HepG2 (cell line): Measurements from ENCODE around the gene RNF8. TPM values are rescaled to one million over a fixed set of nuclear protein-coding genes. Genes with fewer than 3 reads are reported as not detected.
A peak's percentile ranks its signal among the peaks of the same experiment; 100 is the strongest.

Experiments used
- ATAC-seq: fragments of 200-7000 bp; cut with Tn5 transposase; 3 replicates; pipeline ENCODE4 v1.9.1; 2020; ENCODE audit warnings: mild to moderate bottlenecking, moderate library complexity
- BruUV-seq: library from RNA; stranded (reverse); fragments of 400-500 nt; replicated peaks from 2 replicates; lab custom pipeline; 2021; lab: Mats Ljungman, UMichigan
- CTCF ChIA-PET: fragments of 300-600 bp; formaldehyde crosslinking; extraction: SDS; loops from one replicate; lab custom pipeline; 2021; ENCODE audit warnings: low total read pairs, inconsistent platforms, low intra/inter-chr PET ratio; lab: Yijun Ruan, JAX
- POLR2A ChIA-PET: fragments of 350-600 bp; sonication (Branson Sonifier 250); formaldehyde crosslinking; loops from one replicate; lab custom pipeline; 2020; ENCODE audit warnings: antibody characterized with exemption, inconsistent platforms; lab: Yijun Ruan, JAX
- DNase-seq: peaks from one replicate; pipeline ENCODE4 v3.0.0-alpha.2; 2015; ENCODE audit warnings: low spot score
- FAIRE-seq: peaks from 3 replicates; lab custom pipeline; 2011; peaks lifted over from hg19 to GRCh38; lab: Jason Lieb, UNC
- H2AFZ ChIP-seq: one replicate; pipeline ENCODE4 v1.6.1; 2011; ENCODE audit warnings: low read length, inconsistent platforms
- H3K27ac ChIP-seq: fragments of 300-600 bp; 3 replicates; pipeline ENCODE4 v1.8.0; 2011; ENCODE audit warnings: mixed run types, mild to moderate bottlenecking, mixed read lengths, low read length, inconsistent platforms; ENCODE audit not compliant: insufficient read depth; ENCODE audit errors: extremely low read length
- H3K27me3 ChIP-seq, 2 experiments: fragments of 200-600 bp in 1 of 2; 2 replicates in 1 of 2; 3 replicates in 1 of 2; pipeline versions ENCODE4 v1.6.0 to v1.8.0; 2011; ENCODE audit warnings: low read length in 2 of 2, mild to moderate bottlenecking in 2 of 2, moderate library complexity in 2 of 2, inconsistent platforms in 1 of 2; ENCODE audit not compliant: insufficient read depth in 2 of 2, control insufficient read depth in 1 of 2
- H3K36me3 ChIP-seq, 2 experiments: fragments of 200-600 bp in 1 of 2; replicated peaks in 1 of 2; 2 replicates in 1 of 2; 3 replicates in 1 of 2; pipeline versions ENCODE4 v1.5.1 to v1.8.0; 2011; ENCODE audit warnings: low read length in 2 of 2, inconsistent platforms in 1 of 2; ENCODE audit not compliant: insufficient read depth in 2 of 2, control insufficient read depth in 1 of 2
- H3K4me1 ChIP-seq: 2 replicates; pipeline ENCODE4 v1.5.1; 2012; ENCODE audit warnings: low read length, inconsistent platforms; ENCODE audit not compliant: insufficient read depth
- H3K4me2 ChIP-seq: 2 replicates; pipeline ENCODE4 v1.6.0; 2011; ENCODE audit warnings: low read depth, low read length, inconsistent platforms
- H3K4me3 ChIP-seq, 3 experiments: fragments of 200-600 bp in 1 of 3; sonication (generic), shearing (Covaris generic) in 1 of 3; replicated peaks in 1 of 3; 2 replicates each; pipeline ENCODE4 v1.5.1; 2011 to 2016; ENCODE audit warnings: low read length in 3 of 3, inconsistent platforms in 2 of 3, low read depth in 2 of 3, mild to moderate bottlenecking in 2 of 3, control low read depth in 1 of 3, mixed read lengths in 1 of 3; ENCODE audit not compliant: insufficient read depth in 1 of 3
- H3K79me2 ChIP-seq: one replicate; pipeline ENCODE4 v1.6.1; 2011; ENCODE audit warnings: low read length, inconsistent platforms; ENCODE audit not compliant: insufficient read depth
- H3K9ac ChIP-seq: 2 replicates; pipeline ENCODE4 v1.6.0; 2011; ENCODE audit warnings: mild to moderate bottlenecking, low read depth, low read length, inconsistent platforms; ENCODE audit not compliant: insufficient read depth
- H3K9me3 ChIP-seq: 2 replicates; pipeline ENCODE4 v1.5.1; 2012; ENCODE audit warnings: mild to moderate bottlenecking, low read length
- H4K20me1 ChIP-seq: 2 replicates; pipeline ENCODE4 v1.6.0; 2011; ENCODE audit warnings: inconsistent platforms, mild to moderate bottlenecking, low read length, moderate library complexity; ENCODE audit not compliant: insufficient read depth
- CHCHD3 ChIP-seq: sonication (generic); formaldehyde crosslinking; IDR thresholded peaks from 2 replicates; pipeline ENCODE4 v1.8.0; 2022; ENCODE audit warnings: mild to moderate bottlenecking, missing genetic modification reagents, moderate library complexity
- FOXA3 ChIP-seq: IDR thresholded peaks from 2 replicates; pipeline ENCODE4 v1.6.1; 2016; ENCODE audit warnings: missing genetic modification reagents, missing compliant biosample characterization
- KDM6A ChIP-seq: IDR thresholded peaks from 2 replicates; pipeline ENCODE4 v1.6.1; 2016; ENCODE audit warnings: low read depth
- MBD4 ChIP-seq: IDR thresholded peaks from 2 replicates; pipeline ENCODE4 v1.6.1; 2012; ENCODE audit warnings: low read length, inconsistent platforms, borderline replicate concordance
- MTA1 ChIP-seq: sonication (generic); formaldehyde crosslinking; IDR thresholded peaks from 2 replicates; pipeline ENCODE4 v1.4.0; 2020; ENCODE audit warnings: missing genetic modification reagents, mild to moderate bottlenecking, borderline replicate concordance
- MYPOP ChIP-seq: sonication (generic); formaldehyde crosslinking; IDR thresholded peaks from 2 replicates; pipeline ENCODE4 v1.8.1; 2023; ENCODE audit warnings: mild to moderate bottlenecking, moderate library complexity, missing genetic modification reagents
- NFE2L2 ChIP-seq: fragments of 150-350 bp; IDR thresholded peaks from 2 replicates; pipeline ENCODE4 v1.6.1; 2014; ENCODE audit warnings: low read length
- NFKBIZ ChIP-seq: IDR thresholded peaks from 2 replicates; pipeline ENCODE4 v1.6.1; 2018; ENCODE audit warnings: missing genetic modification reagents, missing compliant biosample characterization
- POLR2AphosphoS5 ChIP-seq: IDR thresholded peaks from 2 replicates; pipeline ENCODE4 v1.6.1; 2012; ENCODE audit warnings: low read depth, low read length
- RBM39 ChIP-seq: fragments of 200-400 bp; formaldehyde crosslinking; IDR thresholded peaks from one replicate; pipeline ENCODE4 v1.6.1; 2018; ENCODE audit warnings: antibody characterized with exemption, mild to moderate bottlenecking, low read depth, low read length; ENCODE audit not compliant: poor library complexity, severe bottlenecking
- RNF219 ChIP-seq: sonication (generic); formaldehyde crosslinking; IDR thresholded peaks from 2 replicates; pipeline ENCODE4 v1.5.0; 2020; ENCODE audit warnings: mild to moderate bottlenecking, missing genetic modification reagents
- SOX6 ChIP-seq, 2 experiments: fragments of 450-650 bp in 1 of 2; sonication (generic) in 1 of 2; formaldehyde crosslinking in 1 of 2; IDR thresholded peaks; 2 replicates each; pipeline versions ENCODE4 v1.4.0 to v1.6.1; 2017 to 2020; ENCODE audit warnings: antibody characterized with exemption in 1 of 2, mild to moderate bottlenecking in 1 of 2, missing genetic modification reagents in 1 of 2
- TBX3 ChIP-seq: fragments of 450-650 bp; IDR thresholded peaks from 2 replicates; pipeline ENCODE4 v1.6.1; 2017; ENCODE audit warnings: antibody characterized with exemption, mild to moderate bottlenecking, inconsistent platforms, borderline replicate concordance
- ZNF24 ChIP-seq: fragments of 450-650 bp; IDR thresholded peaks from 2 replicates; pipeline ENCODE4 v1.6.1; 2017; ENCODE audit warnings: antibody characterized with exemption, mild to moderate bottlenecking
- ZNF446 ChIP-seq: sonication (generic); formaldehyde crosslinking; IDR thresholded peaks from 2 replicates; pipeline ENCODE4 v1.5.0; 2020; ENCODE audit warnings: mild to moderate bottlenecking, missing genetic modification reagents
- ZNF543 ChIP-seq: sonication (generic); formaldehyde crosslinking; IDR thresholded peaks from 2 replicates; pipeline ENCODE4 v1.4.0; 2020; ENCODE audit warnings: mild to moderate bottlenecking, missing genetic modification reagents
- WGBS: methylation state at CpG from one replicate; pipeline ENCODE4 v1.1.6; 2017; ENCODE audit warnings: low lambda C conversion rate; 5-methylcytosine and 5-hydroxymethylcytosine counted together
- in situ Hi-C: cut with HindIII; loops from 2 replicates; pipeline ENCODE4 v1.10.0; 2017; ENCODE audit warnings: low pct_unique_long_range_greater_than_20kb; ENCODE audit not compliant: extremely low pct_ligation_motif_present
- intact Hi-C: fragments of 100-400 bp; cut with micrococcal nuclease; formaldehyde crosslinking; loops from one replicate; pipeline ENCODE4 v1.10.0; 2022; ENCODE audit not compliant: unreplicated experiment
- polyA plus RNA-seq, 8 experiments: library from polyadenylated mRNA; depleted of rRNA in 3 of 8; stranded (reverse) in 7 of 8; unstranded in 1 of 8; fragments of >200 nt; fragmentation: Illumina TruSeq in 4 of 8; extraction: Trizol in 4 of 8; gene quantifications; 2 replicates each; pipeline versions ENCODE4 v1.2.1 to v1.2.3, GENCODE V29; 2011 to 2016; ENCODE audit warnings: low read depth in 4 of 8, missing spikeins in 1 of 8, mixed read lengths in 1 of 8; ENCODE audit not compliant: insufficient read depth in 1 of 8
- total RNA-seq, 5 experiments: library from RNA; depleted of rRNA; stranded (reverse); fragments of >200 nt; fragmentation: Illumina TruSeq; extraction: Trizol; gene quantifications; 2 replicates each; pipeline ENCODE4 v1.2.3, GENCODE V29; 2016; ENCODE audit warnings: low read depth in 1 of 5

The RNF8 gene
- total and polyA plus RNA-seq, 2 of the 13 experiments (the other 11 are each of a cell fraction or from before 2014, with no cell fraction given) = 21.8 to 47.6 TPM

DNA sequence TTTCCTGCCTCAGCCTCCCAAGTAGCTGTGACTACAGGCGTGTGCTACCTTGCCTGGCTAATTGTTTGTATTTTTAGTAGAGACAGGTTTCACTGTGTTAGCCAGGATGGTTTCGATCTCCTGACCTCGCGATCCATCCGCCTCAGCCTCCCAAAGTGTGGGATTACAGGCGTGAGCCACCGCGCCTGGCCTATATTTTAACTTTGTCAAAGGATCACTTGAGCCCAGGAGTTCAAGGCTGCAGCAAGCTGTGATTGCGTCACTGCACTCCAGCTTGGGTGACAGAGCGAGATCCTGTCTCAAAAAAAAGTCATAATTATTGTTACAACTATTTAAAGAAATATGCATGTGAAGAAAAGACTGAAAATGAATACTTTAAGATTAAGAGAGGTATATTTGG, 23.4 kb upstream of the RNF8 start (continued):
- TF ChIP-seq MTA1 (CRISPR knock-in tag) = peak; percentile 82; the same call in 1 of the 2 replicates

DNA sequence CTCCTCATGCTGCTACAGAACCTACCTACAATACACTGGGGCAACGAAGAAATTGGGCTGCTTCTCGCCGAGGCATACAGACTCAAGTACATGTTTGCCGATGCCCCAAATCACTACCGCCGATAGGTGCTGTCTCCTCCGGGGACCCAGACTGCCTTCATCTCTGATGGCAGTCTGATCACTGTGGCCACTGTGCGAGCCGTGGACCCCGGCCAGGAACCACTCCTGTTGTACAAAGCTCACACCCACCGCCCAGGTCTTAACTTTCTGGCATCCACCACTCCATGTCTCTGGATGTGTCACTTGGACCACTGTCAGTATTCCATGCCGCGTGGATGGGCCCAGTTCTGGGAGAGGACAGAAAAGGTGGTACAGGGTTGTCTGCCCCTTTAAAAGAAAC, 22.7 kb upstream of the RNF8 start:
- H3K27ac ChIP-seq = peak overlapping the region; percentile 38
- no peak overlapping the region for H3K4me2 ChIP-seq
- no peak for DNase-seq
- H3K9me3 ChIP-seq = no peaks in the 10 kb centered on the region
- WGBS = 97% methylated on average over 13 of the region's 13 CpGs
- in situ Hi-C loops = no loop called here
- CTCF ChIA-PET = no interaction called here
- peaks cover 32% of the 10 kb centered on the region for H3K4me1 ChIP-seq
- no peak for ATAC-seq
- no peak for FAIRE-seq
- intact Hi-C loops = no loop called here
- no TSS peak for BruUV-seq
- no peaks in the 10 kb centered on the region for H4K20me1 ChIP-seq
- no peak overlapping the region for H2AFZ ChIP-seq
- no peak overlapping the region for H3K9ac ChIP-seq
- POLR2A ChIA-PET = interaction anchor here (1.2 kb wide), 1 partner anchor 23 kb away, joined by 3 read pairs; no protein-coding TSS in a partner anchor
- TF ChIP-seq NFE2L2 = no peak
- TF ChIP-seq, all 625 proteins: peak for 0
- Histone ChIP-seq H3K27me3 (no peaks in the 10 kb centered on the region), H3K79me2 (no peaks in the 10 kb centered on the region), H3K4me3 (no peak overlapping the region), H3K36me3 (peaks cover 3 to 9% of the 10 kb centered on the region in 2 experiments; a peak in 3 of 5 replicates)

DNA sequence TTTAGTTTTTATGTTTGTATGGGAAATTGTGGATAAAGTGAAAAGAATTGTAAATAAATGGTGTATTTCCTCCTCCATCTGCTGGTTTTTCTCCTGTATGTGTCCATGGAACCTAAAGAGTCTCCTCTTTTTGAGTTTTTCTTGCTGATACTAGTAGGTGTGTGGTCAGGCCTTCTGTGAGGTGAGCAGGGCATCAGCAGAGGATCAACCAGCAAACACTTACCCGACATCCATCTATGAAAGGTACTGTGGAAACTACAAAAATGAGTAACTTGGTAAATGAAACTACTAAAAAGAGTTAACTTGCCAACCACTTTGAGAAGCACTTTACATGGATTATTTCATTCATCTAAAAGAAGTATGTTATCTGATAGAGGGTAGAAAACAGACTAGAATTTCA, 20.9 kb upstream of the RNF8 start:
- Histone ChIP-seq H3K4me2 (no peak overlapping the region), H3K27ac (no peak overlapping the region), H3K36me3 (peaks cover 3 to 9% of the 10 kb centered on the region in 2 experiments; a peak in 3 of 5 replicates), H3K79me2 (no peaks in the 10 kb centered on the region), H3K4me3 (no peak overlapping the region), H3K27me3 (no peaks in the 10 kb centered on the region), H2AFZ (no peak overlapping the region), H3K9me3 (no peaks in the 10 kb centered on the region), H4K20me1 (no peaks in the 10 kb centered on the region), H3K9ac (no peak overlapping the region), H3K4me1 (peaks cover 22% of the 10 kb centered on the region)
- 93% methylated on average over 1 of the region's 1 CpG for WGBS
- ATAC-seq (no peak), FAIRE-seq (no peak), DNase-seq (no peak)
- POLR2A ChIA-PET = no interaction called here
- in situ Hi-C loops = no loop called here
- intact Hi-C loops = no loop called here
- CTCF ChIA-PET = no interaction called here
- no TSS peak for BruUV-seq
- no peak for TF ChIP-seq ZNF543 (CRISPR knock-in tag)
- no peak for TF ChIP-seq NFKBIZ (CRISPR knock-in tag)
- TF ChIP-seq SOX6 (IDR thresholded peaks at IDR 0.05) = no peak
- no peak for TF ChIP-seq SOX6 (CRISPR knock-in tag; IDR thresholded peaks at IDR 0.05)
- no peak for TF ChIP-seq MBD4
- no peak for TF ChIP-seq POLR2AphosphoS5
- TF ChIP-seq MYPOP (CRISPR knock-in tag) = no peak
- TF ChIP-seq ZNF24 = no peak
- no peak for TF ChIP-seq RNF219 (CRISPR knock-in tag)
- no peak for TF ChIP-seq ZNF446 (CRISPR knock-in tag)
- TF ChIP-seq FOXA3 (CRISPR knock-in tag) = no peak
- TF ChIP-seq KDM6A = no peak
- no peak for TF ChIP-seq TBX3
- no peak for TF ChIP-seq CHCHD3 (CRISPR knock-in tag)
- no peak for TF ChIP-seq RBM39
